ENCODE data around the gene TCF21.

DNA sequence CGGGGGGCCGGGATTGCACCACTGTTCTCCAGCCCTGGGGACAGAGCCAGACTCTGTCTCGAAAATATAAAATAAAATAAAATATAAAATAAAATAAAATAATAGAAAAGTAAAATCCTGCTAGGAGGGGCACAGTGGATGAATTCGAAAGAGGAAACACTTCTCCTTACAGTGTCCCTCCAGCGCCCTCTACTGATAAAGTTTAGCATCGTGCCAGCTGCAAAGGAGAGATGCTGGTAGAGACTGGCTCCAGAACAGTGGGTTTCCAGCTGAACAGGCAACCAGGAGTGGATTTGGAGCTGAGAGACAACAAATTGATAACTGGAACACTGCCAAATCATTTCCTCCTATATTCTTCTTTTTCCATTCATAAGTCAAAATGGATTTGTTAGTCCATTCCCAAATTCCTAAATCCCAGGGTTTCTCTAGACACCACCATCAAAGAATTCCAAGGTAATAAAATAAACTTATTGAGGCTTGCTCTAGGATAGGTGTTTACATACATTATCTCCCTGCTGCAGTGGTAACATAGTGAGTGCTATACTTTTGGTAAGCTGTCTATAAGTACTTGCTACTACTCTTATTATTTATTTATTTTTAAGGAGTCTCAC, 32.4 kb downstream of the TCF21 start:
- TF ChIP-seq POLR2A (IDR thresholded peaks at IDR 0.05; ENCODE audit: low read length) (no peak), GATA1 (IDR thresholded peaks at IDR 0.05; ENCODE audit: low read depth, low read length) (no peak)
